HG02798 (cell line): ENCODE results near the gene KIF26B.

ENCODE experiments used
- ATAC-seq: cut with Tn5 transposase; IDR thresholded peaks from one replicate; pipeline ENCODE4 v1.9.1; 2021; ENCODE audit warnings: mild to moderate bottlenecking; ENCODE audit not compliant: unreplicated experiment, poor library complexity

The KIF26B gene

DNA sequence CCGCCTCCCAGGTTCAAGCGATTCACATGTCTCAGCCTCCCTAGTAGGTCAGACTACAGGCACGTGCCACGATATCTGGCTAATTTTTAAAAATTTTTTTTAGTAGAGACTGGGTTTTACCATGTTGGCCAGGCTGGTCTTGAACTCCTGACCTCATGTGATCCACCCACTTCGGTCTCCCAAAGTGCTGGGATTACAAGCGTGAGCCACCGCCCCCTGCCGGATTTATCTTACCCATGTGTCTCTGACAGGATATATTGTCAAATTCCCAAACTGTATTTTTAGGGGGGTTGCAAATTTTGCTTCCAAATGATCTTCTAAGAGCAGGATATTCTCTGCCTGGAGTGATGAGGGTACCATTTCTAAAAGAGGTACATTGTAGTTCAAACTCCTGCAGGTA, 74.3 kb downstream of the KIF26B start:
- no peak for ATAC-seq

DNA sequence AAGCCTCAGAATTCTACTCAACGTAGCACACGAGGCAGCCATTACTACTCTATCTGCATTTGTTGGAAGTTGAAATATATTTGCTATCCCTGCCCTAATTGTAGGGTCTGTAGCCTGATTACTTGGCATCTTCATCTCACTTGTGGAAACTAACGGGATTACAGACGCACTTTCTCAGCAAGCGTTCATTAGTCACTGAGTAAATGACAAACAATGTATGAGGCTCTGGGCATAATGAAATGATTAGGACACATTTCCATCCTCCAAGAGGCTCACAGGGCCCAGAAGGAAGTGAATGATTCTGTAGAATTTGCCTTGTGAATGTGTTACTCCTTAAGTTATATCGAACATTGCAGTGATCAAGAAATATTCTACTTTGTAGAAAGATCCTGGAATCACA, 78.1 kb downstream of the KIF26B start:
- no peak for ATAC-seq

DNA sequence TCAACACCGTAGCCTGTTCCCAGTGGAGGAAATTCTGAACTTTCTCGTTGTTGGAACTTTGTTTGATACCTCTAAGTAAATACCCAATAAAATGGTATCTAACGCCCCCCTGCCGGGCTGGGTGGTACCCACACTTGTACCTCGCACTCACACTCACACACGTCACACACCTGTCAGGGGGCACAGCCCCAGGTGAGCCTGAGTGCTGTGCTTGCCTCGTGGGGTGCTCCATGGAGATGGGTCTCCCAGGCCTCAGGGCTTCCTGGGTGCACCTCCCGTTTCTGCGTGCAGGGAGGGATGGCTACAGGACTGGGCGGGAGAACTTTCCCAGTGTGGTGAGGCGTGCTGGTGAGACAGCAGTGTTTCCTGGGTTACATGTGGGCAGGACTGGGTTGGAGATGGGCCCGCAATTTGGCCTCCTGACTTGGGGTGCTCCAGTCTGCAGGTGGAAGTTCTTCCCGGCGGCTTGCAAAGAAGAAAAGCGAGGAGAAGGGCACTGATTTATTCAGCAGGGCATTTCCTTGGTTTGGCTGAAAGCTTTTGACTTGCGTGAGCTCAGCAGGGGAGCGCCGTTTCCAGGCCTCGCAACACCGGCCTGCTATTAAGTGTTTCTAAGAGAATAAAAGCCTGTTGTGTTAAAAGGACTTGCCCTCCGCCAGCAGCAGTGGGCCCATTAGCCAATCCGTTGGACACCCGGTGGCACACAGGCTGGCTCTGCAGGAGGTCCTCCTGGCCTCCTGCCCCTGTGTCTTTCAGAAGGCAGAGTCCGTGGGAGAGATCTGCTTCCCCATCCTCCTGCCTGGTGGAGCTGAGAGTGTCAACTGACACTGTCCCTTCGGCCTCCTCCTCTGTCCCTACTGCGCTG, 79.7 kb downstream of the KIF26B start:
- ATAC-seq = no peak

DNA sequence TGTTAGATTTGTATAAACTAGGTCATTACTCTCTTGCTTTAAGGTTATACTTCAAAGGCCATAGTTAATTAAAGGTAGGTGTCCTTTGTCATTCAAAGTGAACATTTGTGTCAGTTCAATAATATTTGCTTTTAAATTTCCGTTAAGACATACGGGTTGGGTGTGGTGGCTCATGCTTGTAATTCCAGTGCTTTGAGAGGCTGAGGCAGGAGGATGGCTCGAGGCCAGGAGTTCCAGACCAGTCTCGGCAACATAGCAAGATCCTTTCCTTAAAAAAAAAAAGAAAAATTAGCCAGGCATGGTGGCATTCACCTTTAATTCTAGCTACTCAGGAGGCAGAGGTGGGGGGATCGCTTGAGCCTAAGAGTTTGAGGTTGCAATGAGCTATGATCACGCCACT, 80.4 kb downstream of the KIF26B start:
- no peak for ATAC-seq

DNA sequence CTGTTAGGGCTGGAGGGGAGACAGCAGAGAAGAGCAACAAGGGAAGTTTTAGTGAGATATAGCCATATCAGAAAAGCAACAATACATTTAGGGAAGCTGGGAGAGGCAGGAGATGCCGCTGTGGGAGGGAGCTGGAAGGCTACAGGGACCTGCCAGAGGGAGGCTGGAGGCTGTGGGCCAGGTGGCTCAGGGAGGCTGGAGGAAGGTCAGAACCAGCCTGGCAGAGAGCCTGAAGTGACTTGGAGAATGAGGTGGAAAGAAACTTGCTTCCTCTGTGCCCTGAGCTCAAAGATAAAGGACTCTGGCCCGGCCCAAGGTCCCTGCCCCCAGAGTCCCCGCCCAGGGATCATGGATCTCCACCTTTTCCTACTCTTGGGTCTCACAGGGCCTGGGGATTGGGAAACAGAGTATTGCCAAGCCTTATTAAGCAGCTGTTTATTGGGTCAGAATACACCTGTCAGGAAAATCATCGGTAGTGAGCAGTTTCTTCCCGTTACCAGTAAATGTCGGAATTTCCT, 85.9 kb downstream of the KIF26B start:
- ATAC-seq = no peak

DNA sequence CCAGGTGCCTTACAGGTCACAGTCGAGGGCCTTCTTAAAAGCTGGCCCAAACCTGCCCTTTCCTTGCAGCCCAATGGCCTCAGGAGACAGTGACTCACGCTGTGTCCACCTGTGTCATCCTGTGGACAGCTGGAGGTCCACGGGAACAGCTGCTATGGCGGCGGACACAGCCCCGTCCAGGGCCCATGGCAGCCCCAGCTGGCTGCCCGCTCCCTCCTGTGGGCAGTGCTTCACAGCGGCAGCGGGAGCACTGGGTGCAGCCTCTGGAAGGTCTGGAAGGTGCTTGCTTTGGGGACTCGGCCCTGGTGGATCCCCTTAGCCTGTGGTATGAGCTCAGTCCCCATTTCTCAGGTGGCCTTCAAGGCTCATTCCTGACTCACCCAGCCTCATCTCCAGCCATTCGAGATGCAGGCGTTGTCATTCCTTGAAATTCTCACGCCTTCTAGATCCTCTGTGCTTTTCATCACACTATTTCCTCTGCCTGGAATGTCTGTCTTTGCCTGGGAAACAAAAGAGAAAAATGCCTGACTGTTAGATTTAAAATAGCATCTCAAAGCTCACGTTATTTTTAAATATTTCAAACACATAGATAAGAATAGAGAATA, 86.8 kb downstream of the KIF26B start:
- ATAC-seq = no peak

DNA sequence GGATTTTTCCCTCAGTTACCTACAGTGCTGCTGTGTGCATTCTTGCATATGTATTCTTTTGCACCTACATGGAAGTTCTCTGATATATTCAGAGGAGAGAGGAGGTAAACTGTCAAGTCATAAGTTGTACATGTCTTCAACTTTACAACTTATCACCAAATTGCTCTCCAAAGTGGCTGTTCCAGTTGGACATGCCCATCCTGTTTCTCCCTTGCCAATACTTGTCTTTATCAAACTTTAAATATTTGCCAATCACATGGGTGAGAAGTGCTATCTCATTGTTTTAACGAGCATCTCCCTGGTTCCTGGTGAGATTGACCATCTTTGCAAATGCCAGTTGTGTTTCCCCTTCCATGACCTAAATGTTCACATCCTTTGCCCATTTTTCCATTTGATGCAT, 88.2 kb downstream of the KIF26B start:
- no peak for ATAC-seq

DNA sequence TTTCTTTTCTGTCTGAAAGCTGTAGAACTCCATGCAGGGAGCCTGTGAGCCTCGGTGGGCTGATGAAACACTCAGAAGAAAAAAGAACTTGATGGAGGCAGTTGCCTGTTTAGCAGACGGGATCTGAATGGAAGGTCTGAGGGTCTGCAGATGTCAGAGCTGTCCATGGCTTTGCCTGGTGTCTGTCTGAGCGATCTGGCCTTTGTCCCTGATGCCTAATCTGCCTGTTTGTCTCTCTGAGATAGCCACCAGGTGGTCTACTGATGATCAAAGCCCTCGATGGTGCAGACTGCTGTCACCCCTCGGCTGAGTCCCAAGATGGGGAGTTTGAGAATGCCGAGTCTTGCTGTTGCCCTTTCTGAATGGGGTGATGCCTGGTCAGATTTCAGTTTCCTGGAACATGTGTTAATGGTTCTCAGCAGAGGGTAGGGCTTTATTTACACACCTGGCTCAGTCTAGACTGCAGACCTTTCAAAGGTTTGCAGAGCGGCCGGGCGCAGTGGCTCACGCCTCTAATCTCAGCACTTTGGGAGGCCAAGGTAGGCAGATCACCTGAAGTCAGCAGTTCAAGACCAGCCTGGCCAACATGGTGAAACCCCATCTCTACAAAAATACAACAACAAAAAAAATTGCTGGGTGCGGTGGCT, 90.4 kb downstream of the KIF26B start:
- ATAC-seq = no peak

DNA sequence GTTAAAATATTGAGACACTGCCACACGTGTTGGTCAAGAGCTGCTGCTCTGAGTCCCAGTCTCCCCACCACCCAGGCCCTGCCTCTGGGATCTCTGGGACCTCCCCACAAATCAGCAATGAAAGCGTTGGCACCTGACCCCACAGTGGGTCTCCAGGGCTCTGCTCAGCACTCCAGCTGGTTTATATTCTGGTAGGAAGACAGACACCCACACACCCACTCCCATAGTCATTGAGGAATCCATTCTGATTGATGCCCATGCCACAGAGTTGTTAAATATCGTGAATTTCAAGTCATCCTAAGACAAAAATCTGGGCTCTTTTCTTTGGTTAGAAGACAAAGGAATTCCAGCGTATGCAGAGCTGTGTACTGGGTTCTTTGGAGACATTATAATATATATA, 91.6 kb downstream of the KIF26B start:
- no peak for ATAC-seq

DNA sequence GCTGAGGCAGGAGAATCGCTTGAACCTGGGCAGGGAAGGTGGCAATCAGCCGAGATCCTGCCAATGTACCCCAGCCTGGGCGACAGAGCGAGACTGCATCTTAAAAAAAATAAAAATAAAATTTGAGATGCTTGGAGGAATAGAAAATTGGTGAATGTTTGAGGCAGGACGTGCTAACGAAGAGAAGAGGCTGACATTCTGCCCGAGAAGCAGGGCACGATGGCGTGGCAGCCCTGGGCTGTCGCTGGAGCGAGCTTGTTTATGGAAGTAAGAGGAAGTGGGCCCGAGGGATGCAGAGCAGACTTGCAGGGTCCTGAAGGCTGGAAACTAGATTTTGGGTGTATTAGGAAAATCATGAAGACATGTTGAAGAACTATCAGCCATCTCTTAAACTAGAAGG, 92.6 kb downstream of the KIF26B start:
- ATAC-seq = no peak

DNA sequence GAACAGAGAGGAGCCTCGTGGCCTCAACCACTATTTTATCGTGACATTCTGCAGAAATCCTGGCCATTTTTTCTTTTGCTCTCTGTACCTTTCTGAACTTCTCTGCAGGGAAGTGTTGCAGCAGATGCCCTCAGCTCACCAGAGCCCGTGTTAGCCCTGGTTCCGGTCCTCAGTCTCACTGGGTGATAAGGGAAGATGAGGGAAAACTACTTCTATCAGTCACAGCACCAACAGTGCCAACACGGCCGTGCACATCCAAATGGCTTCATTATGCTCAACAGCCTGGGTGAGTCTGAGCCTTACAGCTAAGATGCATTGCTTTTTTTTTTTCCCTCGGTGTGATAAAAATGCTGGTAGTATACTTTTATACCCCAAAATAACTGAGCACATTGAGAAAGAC, 93.0 kb downstream of the KIF26B start:
- no peak for ATAC-seq

DNA sequence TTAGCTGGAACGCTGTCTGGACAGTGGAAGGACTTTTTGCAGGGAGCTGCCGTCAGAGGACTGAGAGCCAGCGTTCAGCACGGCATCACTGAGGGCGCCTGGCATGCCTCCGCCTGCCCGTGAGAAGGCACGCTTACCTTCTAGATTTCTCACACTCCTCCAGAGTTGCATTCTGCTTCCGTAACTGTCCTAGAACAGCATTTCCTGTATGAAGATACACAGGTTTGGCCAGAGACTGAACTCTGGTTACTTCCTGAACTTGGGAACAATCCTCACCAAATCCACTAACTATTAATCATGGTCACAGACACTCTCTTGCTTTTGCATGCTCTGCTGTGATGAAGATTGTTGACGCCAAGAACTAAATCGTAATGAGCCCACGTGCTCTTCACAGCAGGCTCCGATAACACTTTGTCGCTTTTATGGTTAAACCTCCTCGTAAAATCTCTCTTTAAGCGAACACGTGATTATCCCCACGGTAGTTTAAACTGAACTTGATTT, 93.5 kb downstream of the KIF26B start:
- no peak for ATAC-seq

DNA sequence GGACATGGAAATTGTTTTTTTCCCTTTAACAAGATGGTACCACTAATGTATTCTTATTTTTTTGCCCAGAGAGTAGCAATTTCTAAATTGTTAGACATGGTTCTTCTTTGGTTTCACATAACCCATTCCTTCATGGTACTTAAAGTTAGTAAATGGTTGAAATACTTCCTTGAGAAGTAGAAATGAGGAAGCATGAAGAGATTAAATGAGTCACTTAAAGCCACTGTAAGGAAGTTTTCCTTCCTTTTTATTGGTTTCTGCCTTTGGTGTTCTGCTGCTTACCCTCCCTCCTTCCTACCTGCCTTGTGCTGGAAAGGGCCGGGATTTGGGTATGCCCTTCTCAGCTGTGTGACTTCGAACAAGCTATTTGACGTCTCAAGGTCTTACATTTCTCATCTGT, 101.0 kb downstream of the KIF26B start:
- ATAC-seq = no peak

DNA sequence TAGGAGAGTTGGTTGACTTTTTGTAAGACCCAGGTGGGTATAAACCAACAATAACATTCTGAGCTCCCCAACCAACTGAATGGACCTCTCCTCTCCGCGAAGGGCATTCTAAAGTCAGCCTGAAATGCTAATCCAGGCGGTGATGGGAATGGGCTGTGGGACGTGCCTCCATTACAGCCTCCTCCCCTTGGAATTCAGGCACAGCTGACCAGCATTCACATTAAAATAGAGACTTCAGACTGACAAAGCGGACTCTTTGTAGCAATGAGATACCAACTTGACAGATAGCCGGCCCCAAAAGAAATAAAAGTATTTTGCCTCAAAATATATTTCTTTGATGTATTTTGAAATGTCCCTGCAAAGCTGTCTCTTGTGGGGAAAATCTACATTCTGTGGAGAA, 101.7 kb downstream of the KIF26B start:
- no peak for ATAC-seq

DNA sequence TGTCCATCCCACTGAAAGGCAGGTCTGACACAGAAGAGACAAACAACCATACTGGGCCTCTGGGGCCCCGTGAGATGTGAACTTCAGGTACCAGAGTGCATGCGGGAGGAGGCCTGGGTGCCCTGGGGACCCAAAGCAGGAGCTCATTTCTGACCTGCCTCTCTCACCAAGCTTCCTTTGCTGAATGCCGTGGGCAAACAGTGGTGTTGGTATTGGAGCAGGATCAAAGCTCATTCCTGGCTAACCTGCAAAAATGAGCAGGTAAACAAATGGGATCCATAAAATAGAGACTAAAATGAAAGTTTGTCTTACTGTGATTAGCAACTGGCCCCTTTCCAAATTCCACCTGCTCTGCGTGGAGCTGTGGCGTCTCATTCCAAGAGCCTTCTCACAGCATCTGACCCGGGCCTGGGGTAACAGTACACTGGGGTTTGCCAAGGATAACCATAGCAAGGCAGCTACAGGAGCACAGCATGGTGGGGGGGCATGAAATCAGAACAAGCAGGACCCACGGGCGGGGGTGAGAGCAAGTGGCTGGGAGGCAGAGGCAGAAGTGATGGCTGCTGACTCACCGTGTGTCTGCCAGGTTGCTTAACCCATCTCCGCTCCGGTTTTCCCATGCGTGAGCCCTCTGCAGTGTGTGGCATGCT, 103.6 kb downstream of the KIF26B start:
- ATAC-seq = no peak

DNA sequence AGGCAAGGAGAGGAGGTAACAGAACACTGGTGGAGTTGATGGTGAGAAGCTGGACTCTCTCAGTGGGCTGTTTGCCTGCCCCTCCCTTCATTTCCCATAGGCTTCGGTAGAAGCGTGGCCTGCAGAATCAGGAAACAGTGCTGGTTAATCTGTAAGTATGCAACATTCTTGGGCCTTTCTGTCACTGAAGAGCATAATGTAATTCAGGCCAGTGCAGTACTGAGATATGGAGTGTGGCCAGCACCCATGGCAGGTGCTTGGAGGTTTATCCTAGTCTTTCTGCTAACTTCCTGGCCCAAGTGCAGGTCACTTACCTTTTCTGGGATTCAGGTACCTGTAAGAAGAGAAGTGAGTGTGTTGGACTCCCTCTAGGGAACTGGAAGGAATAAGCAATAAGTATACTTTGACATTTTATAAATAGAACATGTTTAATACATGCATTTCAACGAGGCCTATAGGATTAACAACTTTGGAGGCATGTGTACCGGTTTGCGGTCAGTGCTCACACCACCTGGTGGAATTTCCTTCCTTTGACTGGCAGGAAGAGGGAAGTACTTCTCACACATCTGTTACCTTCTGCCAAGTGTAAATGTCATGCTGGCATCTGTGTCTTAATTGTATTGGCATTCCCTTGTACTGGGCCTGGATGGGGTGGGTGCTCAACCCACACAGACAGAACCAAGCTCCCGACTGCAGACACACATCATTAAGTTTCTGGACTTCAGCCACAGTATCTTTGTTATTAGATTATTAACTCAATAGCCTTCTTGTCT, 105.5 kb downstream of the KIF26B start:
- no peak for ATAC-seq

DNA sequence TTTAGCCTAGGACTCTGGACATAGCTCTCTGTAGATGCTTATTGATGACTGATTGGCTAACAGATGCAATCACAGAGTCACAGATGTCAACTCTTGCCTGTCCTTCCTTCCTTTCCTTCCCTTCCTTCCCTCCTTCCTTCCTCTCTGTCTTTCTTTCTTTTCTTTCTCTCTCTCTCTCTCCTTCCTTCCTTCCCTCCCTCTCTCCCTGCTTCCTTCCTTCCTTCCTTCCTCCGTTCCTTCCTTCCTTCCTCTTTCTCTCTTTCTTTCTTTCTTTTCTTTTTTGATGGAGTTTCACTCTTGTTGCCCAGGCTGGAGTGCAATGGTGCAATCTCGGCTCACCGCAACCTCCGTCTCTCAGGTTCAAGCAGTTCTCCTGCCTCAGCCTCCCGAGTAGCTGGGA, 106.1 kb downstream of the KIF26B start:
- no peak for ATAC-seq

DNA sequence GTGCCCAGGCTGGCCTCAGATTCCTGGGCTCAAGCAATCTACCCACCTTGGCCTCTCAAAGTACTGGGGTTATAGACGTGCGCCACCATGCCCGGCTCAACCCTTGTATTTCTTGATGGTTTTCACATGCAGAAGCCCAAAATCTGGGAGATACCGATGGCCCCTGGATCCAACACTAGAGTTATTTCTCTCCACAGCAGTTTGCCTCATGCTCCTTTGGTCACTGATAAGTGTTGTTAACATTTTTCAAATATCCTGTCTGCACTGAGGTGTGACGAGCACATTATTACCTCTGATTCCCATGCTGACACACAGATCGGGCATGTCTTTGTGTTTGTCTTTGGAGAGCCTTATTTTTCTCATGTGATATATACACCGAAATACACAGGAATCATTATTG, 107.0 kb downstream of the KIF26B start:
- no peak for ATAC-seq

DNA sequence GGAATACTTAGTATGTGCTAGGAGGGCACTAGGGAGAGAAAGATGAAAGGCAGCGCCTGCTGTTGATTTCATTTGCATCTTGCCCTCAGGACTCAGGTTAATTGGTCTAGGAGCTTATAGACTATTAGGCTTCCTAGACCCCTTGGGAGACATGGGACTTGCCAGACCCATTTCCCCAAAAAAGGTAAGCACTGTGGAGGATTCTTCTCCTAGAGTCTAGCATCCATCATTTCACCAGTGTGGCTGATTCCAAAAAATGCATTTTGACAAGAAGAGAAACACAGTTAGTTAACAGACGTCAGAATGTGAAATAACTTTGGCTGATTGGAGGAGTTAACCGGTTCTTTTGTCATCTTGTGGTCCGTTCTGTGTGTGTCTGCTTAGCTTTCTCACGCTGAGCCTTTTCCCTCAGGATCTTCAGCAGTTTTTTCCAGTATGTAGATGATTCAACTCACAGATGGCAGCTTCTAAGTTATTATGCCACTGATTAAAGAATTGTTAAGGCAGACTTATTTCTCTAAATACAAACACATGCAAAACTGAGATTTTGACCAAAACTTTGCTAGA, 108.8 kb downstream of the KIF26B start:
- no peak for ATAC-seq

DNA sequence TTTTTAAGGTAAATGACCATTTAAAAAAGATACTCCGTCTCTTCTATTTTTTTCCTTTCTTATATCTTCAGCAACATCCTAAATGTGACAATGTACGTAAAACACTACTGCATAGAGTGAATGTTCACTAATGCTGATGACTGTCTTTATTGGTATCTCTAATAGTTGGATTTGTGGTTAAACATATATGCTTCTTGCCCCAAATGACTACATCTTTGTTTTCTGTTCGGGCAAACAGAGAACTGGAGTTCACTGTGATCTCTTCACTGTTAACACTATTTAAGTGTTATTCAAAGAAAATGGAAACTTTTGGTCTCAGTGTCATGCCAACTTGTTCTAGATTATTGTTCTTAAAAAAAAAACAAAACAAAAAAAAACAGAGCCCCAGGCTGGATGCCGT, 109.4 kb downstream of the KIF26B start:
- no peak for ATAC-seq
